Measurements from ENCODE around the gene IL13RA1. TPM values are rescaled to one million over a fixed set of nuclear protein-coding genes. Genes with fewer than 3 reads are reported as not detected.

IL13RA1 gene
- polyA plus RNA-seq, 3 donors, result 48.8 to 74.6 (median 72.6) TPM

DNA sequence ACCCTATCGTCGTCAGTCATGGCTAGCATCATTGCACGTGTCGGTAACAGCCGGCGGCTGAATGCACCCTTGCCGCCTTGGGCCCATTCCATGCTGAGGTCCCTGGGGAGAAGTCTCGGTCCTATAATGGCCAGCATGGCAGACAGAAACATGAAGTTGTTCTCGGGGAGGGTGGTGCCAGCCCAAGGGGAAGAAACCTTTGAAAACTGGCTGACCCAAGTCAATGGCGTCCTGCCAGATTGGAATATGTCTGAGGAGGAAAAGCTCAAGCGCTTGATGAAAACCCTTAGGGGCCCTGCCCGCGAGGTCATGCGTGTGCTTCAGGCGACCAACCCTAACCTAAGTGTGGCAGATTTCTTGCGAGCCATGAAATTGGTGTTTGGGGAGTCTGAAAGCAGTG lies 97.8 kb downstream of the IL13RA1 start:
- no peak overlapping the region for H2AFZ ChIP-seq (ENCODE audit: insufficient read depth, low read depth, low read length, poor library complexity, severe bottlenecking)
- Mint-ChIP-seq H3K9me3 (peaks cover 0 to 31% (median 13%) of the 10 kb centered on the region in 7 donors), H3K4me3 (peak overlapping the region in 1 of 2 donors; percentile 53), H3K27ac (peak overlapping the region in 1 of 7 donors; percentile 57), H3K27me3 (ENCODE audit: low read depth in 3 of 3) (peaks cover 61 to 86% (median 71%) of the 10 kb centered on the region in 3 donors), H3K4me1 (peaks cover 29% of the 10 kb centered on the region), H3K36me3 (no peaks in the 10 kb centered on the region)
- DNase-seq, result no peak
- no peaks in the 10 kb centered on the region for H4K20me1 ChIP-seq (ENCODE audit: insufficient read depth, low read length)
- H3K9ac ChIP-seq (ENCODE audit: insufficient read depth, low read length, poor library complexity, severe bottlenecking), result no peak overlapping the region
- no peaks in the 10 kb centered on the region for H3K79me2 ChIP-seq (ENCODE audit: insufficient read depth, low read length)
- TF ChIP-seq, protein P1, sequence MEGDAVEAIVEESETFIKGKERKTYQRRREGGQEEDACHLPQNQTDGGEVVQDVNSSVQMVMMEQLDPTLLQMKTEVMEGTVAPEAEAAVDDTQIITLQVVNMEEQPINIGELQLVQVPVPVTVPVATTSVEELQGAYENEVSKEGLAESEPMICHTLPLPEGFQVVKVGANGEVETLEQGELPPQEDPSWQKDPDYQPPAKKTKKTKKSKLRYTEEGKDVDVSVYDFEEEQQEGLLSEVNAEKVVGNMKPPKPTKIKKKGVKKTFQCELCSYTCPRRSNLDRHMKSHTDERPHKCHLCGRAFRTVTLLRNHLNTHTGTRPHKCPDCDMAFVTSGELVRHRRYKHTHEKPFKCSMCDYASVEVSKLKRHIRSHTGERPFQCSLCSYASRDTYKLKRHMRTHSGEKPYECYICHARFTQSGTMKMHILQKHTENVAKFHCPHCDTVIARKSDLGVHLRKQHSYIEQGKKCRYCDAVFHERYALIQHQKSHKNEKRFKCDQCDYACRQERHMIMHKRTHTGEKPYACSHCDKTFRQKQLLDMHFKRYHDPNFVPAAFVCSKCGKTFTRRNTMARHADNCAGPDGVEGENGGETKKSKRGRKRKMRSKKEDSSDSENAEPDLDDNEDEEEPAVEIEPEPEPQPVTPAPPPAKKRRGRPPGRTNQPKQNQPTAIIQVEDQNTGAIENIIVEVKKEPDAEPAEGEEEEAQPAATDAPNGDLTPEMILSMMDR (IDR thresholded peaks at IDR 0.05), result no peak
- 0% methylated on average over 1 of the region's 16 CpGs for WGBS (ENCODE audit: insufficient coverage)
- intact Hi-C loops (cut with micrococcal nuclease), result no loop called here
- H3K27me3 ChIP-seq (ENCODE audit: control insufficient read depth in 2 of 2, insufficient read depth in 2 of 2, low read length in 2 of 2), result peaks cover 43 to 74% of the 10 kb centered on the region in 2 donors
- H3K4me1 ChIP-seq (ENCODE audit: control insufficient read depth in 1 of 2, insufficient read depth in 2 of 2, low read length in 2 of 2), result peaks cover 14% of the 10 kb centered on the region in 2 donors
- no peak overlapping the region for H3K4me3 ChIP-seq (replicated peaks in 1 of 3; ENCODE audit: low read depth in 2 of 3, low read length in 3 of 3)
- H3K4me2 ChIP-seq (replicated peaks; ENCODE audit: extremely low read depth, low read length, poor library complexity, severe bottlenecking), result no peak overlapping the region
- H3K36me3 ChIP-seq (replicated peaks in 1 of 2; ENCODE audit: control insufficient read depth in 1 of 2, insufficient read depth in 2 of 2, low read length in 2 of 2), result no peaks in the 10 kb centered on the region
- H3K27ac ChIP-seq (ENCODE audit: low read depth in 1 of 2, low read length in 2 of 2), result no peak overlapping the region
- H3K9me3 ChIP-seq (replicated peaks in 1 of 2; ENCODE audit: control insufficient read depth in 1 of 2, insufficient read depth in 1 of 2, low read length in 2 of 2), result peaks cover 0 to 13% of the 10 kb centered on the region in 2 donors

DNA sequence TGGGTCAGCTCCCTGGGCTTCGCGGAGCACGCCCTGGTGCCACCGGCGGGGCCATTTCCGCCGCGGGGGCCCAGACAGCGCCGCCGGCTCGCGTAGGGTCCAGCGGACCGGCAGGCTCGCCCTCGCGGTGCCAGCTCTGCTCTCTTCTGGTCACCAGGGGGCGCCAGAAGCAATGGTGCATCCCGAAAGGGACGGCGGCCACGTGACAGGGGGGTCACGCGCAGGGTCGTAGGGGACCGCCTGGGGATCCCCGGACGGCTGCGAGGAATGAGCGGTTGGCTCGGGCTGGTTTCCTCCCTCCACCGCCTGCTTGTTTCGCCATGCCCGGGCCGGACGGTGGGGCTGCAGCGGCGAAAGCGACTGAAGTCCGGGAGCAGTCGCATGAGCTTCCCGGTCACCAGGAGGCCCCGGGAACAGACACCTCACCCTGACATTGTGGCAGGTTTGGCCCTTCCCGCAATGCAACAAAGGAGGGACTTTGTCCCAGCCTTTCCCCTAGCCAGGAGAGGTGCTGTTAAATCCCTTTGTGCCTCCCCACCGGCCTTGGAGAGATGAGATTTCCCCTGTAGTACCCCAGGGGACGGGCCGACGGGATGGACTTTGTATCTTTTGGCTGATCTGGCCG lies 112.0 kb downstream of the IL13RA1 start:
- peak overlapping the region; percentile 19 for H3K9ac ChIP-seq (ENCODE audit: insufficient read depth, low read length, poor library complexity, severe bottlenecking)
- DNase-seq, result peak; percentile 59 to 85 (median 64)
- Mint-ChIP-seq H3K9me3 (peaks cover 0 to 3% (median 0%) of the 10 kb centered on the region in 7 donors), H3K4me3 (peak overlapping the region; percentile 61 to 73), H3K36me3 (no peaks in the 10 kb centered on the region), H3K4me1 (peaks cover 8% of the 10 kb centered on the region), H3K27ac (peak overlapping the region in 2 of 7 donors; percentile 30 to 41), H3K27me3 (ENCODE audit: low read depth in 3 of 3) (peaks cover 4 to 13% (median 4%) of the 10 kb centered on the region in 3 donors)
- no peak overlapping the region for H3K27ac ChIP-seq (ENCODE audit: low read depth in 1 of 2, low read length in 2 of 2)
- H3K79me2 ChIP-seq (ENCODE audit: insufficient read depth, low read length), result no peaks in the 10 kb centered on the region
- TF ChIP-seq, protein P1 (IDR thresholded peaks at IDR 0.05), result peak; percentile 79
- 0% methylated on average over 43 of the region's 50 CpGs for WGBS (ENCODE audit: insufficient coverage)
- H4K20me1 ChIP-seq (ENCODE audit: insufficient read depth, low read length), result no peaks in the 10 kb centered on the region
- H3K27me3 ChIP-seq (ENCODE audit: control insufficient read depth in 2 of 2, insufficient read depth in 2 of 2, low read length in 2 of 2), result peaks cover 0 to 6% of the 10 kb centered on the region in 2 donors
- intact Hi-C loops (cut with micrococcal nuclease), result no loop called here
- H3K36me3 ChIP-seq (replicated peaks in 1 of 2; ENCODE audit: control insufficient read depth in 1 of 2, insufficient read depth in 2 of 2, low read length in 2 of 2), result no peaks in the 10 kb centered on the region
- H3K4me1 ChIP-seq (ENCODE audit: control insufficient read depth in 1 of 2, insufficient read depth in 2 of 2, low read length in 2 of 2), result peaks cover 5 to 7% of the 10 kb centered on the region in 2 donors
- H3K9me3 ChIP-seq (replicated peaks in 1 of 2; ENCODE audit: control insufficient read depth in 1 of 2, insufficient read depth in 1 of 2, low read length in 2 of 2), result no peaks in the 10 kb centered on the region
- H2AFZ ChIP-seq (ENCODE audit: insufficient read depth, low read depth, low read length, poor library complexity, severe bottlenecking), result peak overlapping the region; percentile 63
- peak overlapping the region; percentile 65 for H3K4me2 ChIP-seq (replicated peaks; ENCODE audit: extremely low read depth, low read length, poor library complexity, severe bottlenecking)
- H3K4me3 ChIP-seq (replicated peaks in 1 of 3; ENCODE audit: low read depth in 2 of 3, low read length in 3 of 3), result peak overlapping the region; percentile 7 to 71 (median 47)

Small RNA genes within 50 kb of the gene (small RNA-seq; reads per million reads assigned to genes)
- gene RF00566 (ENCODE audit: insufficient read length, low read depth), result not detected

Other genes starting within 250 kb of the IL13RA1 start
- gene DOCK11, start 231.8 kb upstream of the IL13RA1 start, polyA plus RNA-seq, result 10 to 100 TPM; 20.8 to 39.7 (median 34.8) TPM
- under 1 TPM in 1 of 3 donors, not detected in 2; 0.04 TPM for gene ZCCHC12, start 96.2 kb downstream of the IL13RA1 start, polyA plus RNA-seq
- gene LONRF3, start 247.0 kb downstream of the IL13RA1 start, polyA plus RNA-seq, result 1 to 10 TPM; 1.2 to 4.9 (median 1.6) TPM